Endothelial cell of umbilical vein (primary cell): Measurements from ENCODE around the gene PHTF1. TPM values are rescaled to one million over a fixed set of nuclear protein-coding genes. Genes with fewer than 3 reads are reported as not detected.

Experiments
- BruUV-seq: library from RNA; stranded (reverse); fragments of 400-500 nt; replicated peaks from 2 replicates; lab custom pipeline; 2021; lab: Mats Ljungman, UMichigan
- CTCF ChIA-PET: fragments of 300-600, 350-600 bp; sonication (Branson Sonifier 250); formaldehyde crosslinking; loops from one replicate; lab custom pipeline; 2021; ENCODE audit warnings: antibody characterized with exemption, inconsistent platforms; lab: Charles Lee
- POLR2A ChIA-PET: fragments of 300-600, 350-600 bp; sonication (Branson Sonifier 250); formaldehyde crosslinking; loops from one replicate; lab custom pipeline; 2021; ENCODE audit warnings: antibody characterized with exemption, inconsistent platforms; lab: Charles Lee
- DNase-seq: peaks from one replicate; pipeline ENCODE4 v3.0.0-alpha.2; 2011; ENCODE audit warnings: low read depth, low spot score
- FAIRE-seq: peaks from 2 replicates; lab custom pipeline; 2011; peaks lifted over from hg19 to GRCh38; lab: Jason Lieb, UNC
- H2AFZ ChIP-seq: 2 replicates; pipeline ENCODE4 v1.6.0; 2012; ENCODE audit warnings: low read depth, low read length, control low read depth, inconsistent platforms
- H3K27ac ChIP-seq: 2 replicates; pipeline ENCODE4 v1.5.1; 2011; ENCODE audit warnings: low read depth, mild to moderate bottlenecking, control low read depth, low read length, moderate library complexity; ENCODE audit not compliant: insufficient read depth
- H3K27me3 ChIP-seq, 2 experiments: 2 replicates each; pipeline versions ENCODE4 v1.6.0 to v1.6.1; 2011; ENCODE audit warnings: low read length in 2 of 2, mixed read lengths in 1 of 2; ENCODE audit not compliant: control insufficient read depth in 2 of 2, insufficient read depth in 2 of 2
- H3K36me3 ChIP-seq, 2 experiments: 2 replicates in 1 of 2; 3 replicates in 1 of 2; pipeline ENCODE4 v1.5.1; 2011; ENCODE audit warnings: low read length in 2 of 2, mild to moderate bottlenecking in 1 of 2, moderate library complexity in 1 of 2; ENCODE audit not compliant: control insufficient read depth in 2 of 2, insufficient read depth in 2 of 2; ENCODE audit errors: extremely low read depth in 1 of 2
- H3K4me1 ChIP-seq: 3 replicates; pipeline ENCODE4 v1.5.1; 2011; ENCODE audit warnings: mild to moderate bottlenecking, low read length; ENCODE audit not compliant: control insufficient read depth, insufficient read depth; ENCODE audit errors: extremely low read depth
- H3K4me2 ChIP-seq: 2 replicates; pipeline ENCODE4 v1.6.1; 2011; ENCODE audit warnings: low read length, control low read depth, mixed read lengths; ENCODE audit not compliant: insufficient read depth
- H3K4me3 ChIP-seq, 3 experiments: fragments of 200-600 bp in 1 of 3; sonication (generic), shearing (Covaris generic) in 1 of 3; replicated peaks in 1 of 3; 2 replicates each; pipeline ENCODE4 v1.5.1; 2011 to 2016; ENCODE audit warnings: control low read depth in 3 of 3, low read length in 3 of 3, mild to moderate bottlenecking in 2 of 3, inconsistent platforms in 1 of 3, low read depth in 1 of 3, moderate library complexity in 1 of 3; ENCODE audit not compliant: insufficient read depth in 1 of 3
- H3K79me2 ChIP-seq: 2 replicates; pipeline ENCODE4 v1.6.0; 2012; ENCODE audit warnings: low read length, inconsistent platforms; ENCODE audit not compliant: control insufficient read depth, insufficient read depth
- H3K9ac ChIP-seq: replicated peaks from 2 replicates; pipeline ENCODE3; 2011; ENCODE audit warnings: low read length, control low read depth; ENCODE audit not compliant: insufficient read depth; ENCODE audit errors: extremely low read depth
- H3K9me1 ChIP-seq: replicated peaks from 3 replicates; pipeline ENCODE4 v1.6.0; 2011; ENCODE audit warnings: mild to moderate bottlenecking, low read length; ENCODE audit not compliant: control insufficient read depth, insufficient read depth; ENCODE audit errors: extremely low read depth
- H3K9me3 ChIP-seq: replicated peaks from 2 replicates; pipeline ENCODE4 v1.5.1; 2012; ENCODE audit warnings: low read length, inconsistent platforms; ENCODE audit not compliant: control insufficient read depth, insufficient read depth
- H4K20me1 ChIP-seq: replicated peaks from 2 replicates; pipeline ENCODE3; 2011; ENCODE audit warnings: mild to moderate bottlenecking, low read length; ENCODE audit not compliant: control insufficient read depth, insufficient read depth; ENCODE audit errors: extremely low read depth
- CTCF ChIP-seq, 2 donors: IDR thresholded peaks; 1 replicate in 1 of 2; 2 replicates in 1 of 2; pipeline ENCODE4 v1.5.1; 2011; ENCODE audit warnings: low read length in 2 of 2, mild to moderate bottlenecking in 2 of 2, moderate library complexity in 2 of 2, control low read depth in 1 of 2, inconsistent platforms in 1 of 2, low read depth in 1 of 2; ENCODE audit not compliant: insufficient read depth in 1 of 2; ENCODE audit errors: extremely low read depth in 1 of 2
- EZH2 ChIP-seq: IDR thresholded peaks from 2 replicates; pipeline ENCODE4 v1.6.1; 2012; ENCODE audit warnings: borderline replicate concordance, low read depth, mild to moderate bottlenecking, moderate library complexity, low read length, inconsistent platforms; ENCODE audit not compliant: severe bottlenecking
- FOS ChIP-seq: IDR thresholded peaks from 2 replicates; pipeline ENCODE4 v1.6.1; 2011; ENCODE audit warnings: mild to moderate bottlenecking, low read length, moderate library complexity, borderline replicate concordance; ENCODE audit not compliant: insufficient read depth
- GATA2 ChIP-seq: IDR thresholded peaks from 2 replicates; pipeline ENCODE4 v1.7.0; 2011; ENCODE audit warnings: low read depth, mild to moderate bottlenecking, moderate library complexity, mixed read lengths, low read length; ENCODE audit not compliant: insufficient read length, insufficient read depth
- JUN ChIP-seq: IDR thresholded peaks from 2 replicates; pipeline ENCODE4 v1.6.1; 2011; ENCODE audit warnings: borderline replicate concordance, low read depth; ENCODE audit not compliant: insufficient read length, insufficient read depth
- MYC ChIP-seq: IDR thresholded peaks from one replicate; pipeline ENCODE4 v1.6.1; 2011; ENCODE audit warnings: mild to moderate bottlenecking, low read depth, low read length
- POLR2A ChIP-seq: IDR thresholded peaks from 2 replicates; pipeline ENCODE4 v1.6.1; 2012; ENCODE audit warnings: low read depth, mild to moderate bottlenecking, control low read depth, low read length
- POLR2AphosphoS5 ChIP-seq: IDR thresholded peaks from 2 replicates; pipeline ENCODE4 v1.6.1; 2012; ENCODE audit warnings: low read depth, mild to moderate bottlenecking, control low read depth, low read length, moderate library complexity; ENCODE audit not compliant: insufficient read depth
- dilution Hi-C: fragments of 300-500 bp; cut with MboI; formaldehyde crosslinking; loops from one replicate; pipeline ENCODE4 v1.15.0; 2019; ENCODE audit warnings: low sequenced_read_pairs; ENCODE audit not compliant: extremely low pct_ligation_motif_present
- intact Hi-C: fragments of 100-400 bp; cut with micrococcal nuclease; formaldehyde crosslinking; loops from one replicate; pipeline ENCODE4 v1.10.0; 2022
- polyA plus RNA-seq, 4 experiments: library from polyadenylated mRNA; depleted of rRNA in 3 of 4; stranded (reverse) in 3 of 4; unstranded in 1 of 4; fragments of >200 nt; gene quantifications; 2 replicates each; pipeline versions ENCODE4 v1.2.1 to v1.2.3, GENCODE V29; 2011 to 2012; ENCODE audit warnings: missing spikeins in 1 of 4
- total RNA-seq: library from RNA; stranded (reverse); gene quantifications from 2 replicates; pipeline ENCODE4 v1.2.3, GENCODE V29; 2021
- TF ChIP-seq, protein P1 (sequence below): IDR thresholded peaks from 2 replicates; pipeline ENCODE4 v1.6.1; 2011; ENCODE audit not compliant: insufficient read depth, insufficient read length

PHTF1 gene
- total and polyA plus RNA-seq, 2 donors (not counting 3 experiments of a cell fraction or from before 2014, with no cell fraction given) = 26.3 to 62.6 TPM

GRCh38 chr1:113760102-113761080, 1.1 kb upstream of the PHTF1 start:
- FAIRE-seq = no peak
- ChIA-PET CTCF (interaction anchor here (0.7 to 1.6 kb wide), 8 partner anchors 18 to 1427 kb away, joined by 3 to 6 read pairs (median 4); partner anchors contain the start of gene LRIG2), POLR2A (interaction anchor here (0.7 to 1.3 kb wide), 3 partner anchors 10 to 626 kb away, joined by 3 to 12 read pairs (median 3); partner anchors contain the start of gene RSBN1)
- no peaks in the 10 kb centered on the region for H3K36me3 ChIP-seq
- no TSS peak for BruUV-seq
- H3K4me2 ChIP-seq = peak overlapping the region; percentile 100
- H4K20me1 ChIP-seq = peaks cover 2% of the 10 kb centered on the region
- peaks cover 32% of the 10 kb centered on the region for H3K79me2 ChIP-seq
- H3K9me3 ChIP-seq = no peaks in the 10 kb centered on the region
- H3K9me1 ChIP-seq = no peaks in the 10 kb centered on the region
- dilution Hi-C loops = no loop called here
- peaks cover 22% of the 10 kb centered on the region for H3K4me1 ChIP-seq
- no peak for DNase-seq
- H3K4me3 ChIP-seq = peak overlapping the region in 2 of 3 experiments; percentile 83 to 100
- peak overlapping the region; percentile 92 for H3K27ac ChIP-seq
- H2AFZ ChIP-seq = peak overlapping the region; percentile 87
- intact Hi-C loops = no loop called here
- TF ChIP-seq POLR2AphosphoS5 = no peak
- TF ChIP-seq FOS = no peak
- TF ChIP-seq EZH2 = no peak
- TF ChIP-seq JUN = no peak
- TF ChIP-seq, protein P1, sequence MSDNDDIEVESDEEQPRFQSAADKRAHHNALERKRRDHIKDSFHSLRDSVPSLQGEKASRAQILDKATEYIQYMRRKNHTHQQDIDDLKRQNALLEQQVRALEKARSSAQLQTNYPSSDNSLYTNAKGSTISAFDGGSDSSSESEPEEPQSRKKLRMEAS = no peak
- TF ChIP-seq POLR2A = no peak
- TF ChIP-seq MYC = no peak
- no peak for TF ChIP-seq CTCF (IDR thresholded peaks at IDR 0.05; ENCODE audit: extremely low read depth in 1 of 2, insufficient read depth in 1 of 2, low read depth in 1 of 2, low read length in 2 of 2)
- no peak for TF ChIP-seq GATA2
- H3K27me3 ChIP-seq = no peaks in the 10 kb centered on the region
- peak overlapping the region; percentile 98 for H3K9ac ChIP-seq
